Spleen (tissue), 7 donors: Measurements from ENCODE around the gene AADACL3.

ENCODE experiments used
- CTCF ChIP-seq, 11 experiments: fragments of 200-600 bp in 7 of 11; fragments of 450-650 bp in 4 of 11; sonication (generic) in 4 of 11; IDR thresholded peaks in 8 of 11; conservative IDR thresholded peaks in 3 of 11; 1 replicate in 7 of 11; 2 replicates in 4 of 11; pipeline versions ENCODE4 v1.4.0 to v1.8.0; 2016 to 2021; ENCODE audit warnings: antibody characterized with exemption in 11 of 11, inconsistent platforms in 4 of 11, mild to moderate bottlenecking in 1 of 11
- POLR2A ChIP-seq, 3 donors: fragments of 450-650 bp; IDR thresholded peaks; one replicate each; pipeline ENCODE4 v1.5.1; 2017; ENCODE audit warnings: antibody characterized with exemption in 3 of 3, mild to moderate bottlenecking in 1 of 3
- donor health status: DM: no; HTN: no; CAD: no; lungs with moderate emphysema.
- donor health status: DM: no; HTN: no; CAD: no.
- donor health status: DM: no; HTN: no; CAD: no.

- TF ChIP-seq CTCF (IDR thresholded peaks at IDR 0.05 in 8 of 11, conservative IDR thresholded peaks at IDR 0.05 in 3 of 11) (no peak), POLR2A (IDR thresholded peaks at IDR 0.05) (no peak)
These were observed 18.5 kb upstream of the AADACL3 start for GRCh38 chr1:12697397-12697796.
